PC-3 (cell line): ENCODE measurements around the gene ADAD2. TPM values are rescaled to one million over a fixed set of nuclear protein-coding genes. Genes with fewer than 3 reads are reported as not detected.
A peak's percentile ranks its signal among the peaks of the same experiment; 100 is the strongest.
"Not testable (repeated sequence)": the region's sequence is repeated elsewhere in the genome, so short reads cannot be mapped to it uniquely, and the experiment has no call there.

ENCODE experiments used
- ATAC-seq: fragments of 200-7000 bp; cut with Tn5 transposase; 2 replicates; pipeline ENCODE4 v1.9.1; 2020; ENCODE audit warnings: mild to moderate bottlenecking, moderate library complexity
- BruUV-seq: library from RNA; stranded (reverse); fragments of 400-500 nt; replicated peaks from 2 replicates; lab custom pipeline; 2021; lab: Mats Ljungman, UMichigan
- CTCF ChIA-PET: fragments of 300-600 bp; sonication (Branson Sonifier 250); formaldehyde crosslinking; loops from one replicate; lab custom pipeline; 2022; ENCODE audit warnings: antibody characterized with exemption; lab: Charles Lee
- POLR2A ChIA-PET: fragments of 300-600 bp; sonication (Branson Sonifier 250); formaldehyde crosslinking; loops from one replicate; lab custom pipeline; 2022; ENCODE audit warnings: antibody characterized with exemption; ENCODE audit not compliant: unreplicated experiment; lab: Charles Lee
- DNase-seq: peaks from one replicate; pipeline ENCODE4 v3.0.0-alpha.2; 2015
- H2AFZ ChIP-seq: fragments of 300-600 bp; sonication (generic); 2 replicates; pipeline ENCODE4 v1.6.0; 2016; ENCODE audit warnings: antibody characterized with exemption, low read length
- H3F3A ChIP-seq: fragments of 300-600 bp; sonication (generic); one replicate; pipeline ENCODE4 v1.6.0; 2017; ENCODE audit warnings: antibody characterized with exemption, low read length, control low read depth, mild to moderate bottlenecking; ENCODE audit not compliant: unreplicated experiment
- H3K27ac ChIP-seq: fragments of 300-600 bp; sonication (generic); 2 replicates; pipeline ENCODE4 v1.5.1; 2016; ENCODE audit warnings: mild to moderate bottlenecking, low read length
- H3K27me3 ChIP-seq: fragments of 300-600 bp; sonication (generic); 2 replicates; pipeline ENCODE4 v1.6.1; 2016; ENCODE audit warnings: low read length, mixed read lengths
- H3K36me3 ChIP-seq: fragments of 300-600 bp; sonication (generic); 2 replicates; pipeline ENCODE4 v1.6.1; 2016; ENCODE audit warnings: low read depth, mixed run types, low read length, mixed read lengths
- H3K4me1 ChIP-seq: fragments of 300-600 bp; sonication (generic); 2 replicates; pipeline ENCODE4 v1.5.1; 2016; ENCODE audit warnings: low read length; ENCODE audit not compliant: insufficient read depth
- H3K4me2 ChIP-seq: fragments of 300-600 bp; sonication (generic); 2 replicates; pipeline ENCODE4 v1.6.0; 2016; ENCODE audit warnings: low read length
- H3K4me3 ChIP-seq: fragments of 300-600 bp; sonication (generic); 2 replicates; pipeline ENCODE4 v1.5.1; 2016; ENCODE audit warnings: mild to moderate bottlenecking, low read length, mixed read lengths
- H3K79me2 ChIP-seq: fragments of 300-600 bp; sonication (generic); 2 replicates; pipeline ENCODE4 v1.6.1; 2017; ENCODE audit warnings: low read length, mixed read lengths
- H3K9ac ChIP-seq: fragments of 300-600 bp; sonication (generic); 2 replicates; pipeline ENCODE4 v1.6.0; 2016; ENCODE audit warnings: mild to moderate bottlenecking, low read length
- H3K9me2 ChIP-seq: fragments of 300-600 bp; sonication (generic); replicated peaks from 2 replicates; pipeline ENCODE4 v1.6.1; 2016; ENCODE audit warnings: mixed run types, low read length, mixed read lengths
- H3K9me3 ChIP-seq: fragments of 300-600 bp; sonication (generic); 2 replicates; pipeline ENCODE4 v1.6.1; 2016; ENCODE audit warnings: low read length, mixed read lengths
- H4K20me1 ChIP-seq: fragments of 300-600 bp; sonication (generic); 2 replicates; pipeline ENCODE4 v1.6.1; 2016; ENCODE audit warnings: low read length, mixed read lengths
- CTCF ChIP-seq: fragments of 300-600 bp; sonication (generic); conservative IDR thresholded peaks from 2 replicates; pipeline ENCODE4 v1.5.1; 2017; ENCODE audit warnings: antibody characterized with exemption, low read depth, mild to moderate bottlenecking, low read length
- EZH2 ChIP-seq: fragments of 300-600 bp; sonication (generic); IDR thresholded peaks from one replicate; pipeline ENCODE4 v1.6.1; 2017; ENCODE audit warnings: antibody characterized with exemption, mild to moderate bottlenecking, low read length; ENCODE audit not compliant: unreplicated experiment
- EZH2phosphoT487 ChIP-seq: fragments of 300-600 bp; sonication (generic); IDR thresholded peaks from 2 replicates; pipeline ENCODE4 v1.6.1; 2018; ENCODE audit warnings: mild to moderate bottlenecking, antibody characterized with exemption, low read length, borderline replicate concordance
- intact Hi-C: fragments of 100-400 bp; cut with micrococcal nuclease; formaldehyde crosslinking; loops from 2 replicates; pipeline ENCODE4 v1.9.0; 2023
- total RNA-seq: library from RNA; depleted of rRNA; stranded (reverse); fragments of >200 nt; gene quantifications from 2 replicates; pipeline ENCODE4 v1.2.3, GENCODE V29; 2014

ADAD2 gene
- total RNA-seq, 1 experiment from 2014 or later = not detected

- TF ChIP-seq CTCF (no peak), EZH2 (no peak), EZH2phosphoT487 (no peak)
- no peak overlapping the region for H3K4me2 ChIP-seq
- no peaks in the 10 kb centered on the region for H3K79me2 ChIP-seq
- DNase-seq (no peak), ATAC-seq (no peak)
- CTCF ChIA-PET = no interaction called here
- no peaks in the 10 kb centered on the region for H3F3A ChIP-seq
- intact Hi-C loops = no loop called here
- BruUV-seq = no TSS peak
- no peaks in the 10 kb centered on the region for H3K36me3 ChIP-seq
- no peaks in the 10 kb centered on the region for H3K9me2 ChIP-seq
- no peak overlapping the region for H2AFZ ChIP-seq
- no peak overlapping the region for H3K4me3 ChIP-seq
- H3K9ac ChIP-seq = no peak overlapping the region
- no peak overlapping the region for H3K27ac ChIP-seq
- POLR2A ChIA-PET = no interaction called here
- H3K27me3 ChIP-seq = no peaks in the 10 kb centered on the region
- no peaks in the 10 kb centered on the region for H4K20me1 ChIP-seq
- H3K9me3 ChIP-seq = no peaks in the 10 kb centered on the region
- no peaks in the 10 kb centered on the region for H3K4me1 ChIP-seq
Measured at GRCh38 chr16:84199097-84199496, 8.1 kb downstream of the ADAD2 start.

- Histone ChIP-seq H2AFZ (no peak overlapping the region), H3K27ac (no peak overlapping the region), H3K9me3 (no peaks in the 10 kb centered on the region), H3K4me1 (no peaks in the 10 kb centered on the region), H3K36me3 (no peaks in the 10 kb centered on the region), H3K4me3 (no peak overlapping the region), H3K9ac (no peak overlapping the region), H3K79me2 (no peaks in the 10 kb centered on the region), H4K20me1 (no peaks in the 10 kb centered on the region), H3F3A (no peaks in the 10 kb centered on the region), H3K4me2 (no peak overlapping the region), H3K27me3 (no peaks in the 10 kb centered on the region), H3K9me2 (no peaks in the 10 kb centered on the region)
- ATAC-seq (no peak), DNase-seq (no peak)
- ChIA-PET POLR2A (no interaction called here), CTCF (no interaction called here)
- BruUV-seq = no TSS peak
- no peak for TF ChIP-seq EZH2phosphoT487
- intact Hi-C loops = no loop called here
Measured at GRCh38 chr16:84199861-84200260, 8.9 kb downstream of the ADAD2 start.

- DNase-seq, H3K9me3 ChIP-seq, H3K79me2 ChIP-seq, CTCF ChIA-PET, H3K4me2 ChIP-seq, H3K4me1 ChIP-seq, H2AFZ ChIP-seq, intact Hi-C loops, H4K20me1 ChIP-seq, H3K27me3 ChIP-seq, H3K9ac ChIP-seq, BruUV-seq, H3K4me3 ChIP-seq, POLR2A ChIA-PET, ATAC-seq, H3K36me3 ChIP-seq, H3F3A ChIP-seq, H3K27ac ChIP-seq, H3K9me2 ChIP-seq: not testable (repeated sequence)
Measured at GRCh38 chr16:84204551-84204950, 13.6 kb downstream of the ADAD2 start.

- POLR2A ChIA-PET, H3K79me2 ChIP-seq, CTCF ChIA-PET, H3K27me3 ChIP-seq, H3K4me3 ChIP-seq, intact Hi-C loops, H3K4me2 ChIP-seq, H2AFZ ChIP-seq, H4K20me1 ChIP-seq, BruUV-seq, H3K4me1 ChIP-seq, H3K27ac ChIP-seq, H3K9me3 ChIP-seq, H3K9me2 ChIP-seq, H3K9ac ChIP-seq, H3F3A ChIP-seq, H3K36me3 ChIP-seq: not testable (repeated sequence)
- ATAC-seq = peak; percentile 78
- peak; percentile 55 for DNase-seq
Measured at GRCh38 chr16:84205123-84205522, 14.2 kb downstream of the ADAD2 start.
